ENCODE measurements around the gene PPP4R4. TPM values are rescaled to one million over a fixed set of nuclear protein-coding genes. Genes with fewer than 3 reads are reported as not detected.

The PPP4R4 gene
- total RNA-seq, 1 experiment from 2014 or later: 3.9 TPM

DNA sequence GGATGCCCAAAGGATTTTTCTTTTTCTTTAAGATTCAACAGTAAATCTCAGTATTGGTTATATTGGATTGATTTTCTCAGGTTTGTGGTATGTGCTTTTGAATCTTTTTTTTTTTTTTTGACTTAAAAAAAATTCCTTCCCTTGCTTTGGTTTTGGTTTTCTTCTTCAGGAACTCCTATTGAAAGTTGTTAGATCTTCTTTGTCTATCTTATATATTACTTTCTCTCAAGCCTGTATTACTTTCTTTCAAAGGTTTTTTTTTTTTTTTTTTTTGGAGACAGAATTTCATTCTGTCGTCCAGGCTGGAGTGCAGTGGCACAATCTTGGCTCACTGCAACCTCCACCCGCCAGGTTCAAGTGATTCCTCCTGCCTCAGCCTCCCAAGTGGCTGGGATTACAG, 21.9 kb downstream of the PPP4R4 start:
- no peaks in the 10 kb centered on the region for H3K27me3 ChIP-seq (ENCODE audit: insufficient read depth, low read length)
- no peak overlapping the region for H2AFZ ChIP-seq (ENCODE audit: low read length)
- no peak overlapping the region for H3K9ac ChIP-seq (ENCODE audit: extremely low read depth, insufficient read length, low read length)
- no peak overlapping the region for H2AK5ac ChIP-seq (ENCODE audit: insufficient read length, low read length)
- no peak overlapping the region for H3K4ac ChIP-seq (ENCODE audit: low read depth, low read length)
- no peaks in the 10 kb centered on the region for H3K79me1 ChIP-seq (ENCODE audit: insufficient read depth, low read depth, low read length, poor library complexity, severe bottlenecking)
- H4K5ac ChIP-seq (ENCODE audit: insufficient read length, low read depth, low read length): no peak overlapping the region
- H3K27me3 Mint-ChIP-seq (ENCODE audit: low read depth): no peaks in the 10 kb centered on the region; the same call in 1 of the 2 replicates
- peaks cover 31 to 34% of the 10 kb centered on the region in 2 experiments for H3K9me3 Mint-ChIP-seq
- no peak overlapping the region for H3K27ac ChIP-seq (ENCODE audit: insufficient read length, low read depth, low read length)
- no peak overlapping the region for H2BK15ac ChIP-seq (ENCODE audit: low read depth, low read length)
- H3K27ac Mint-ChIP-seq: no peak overlapping the region
- H3K4me1 Mint-ChIP-seq: peaks cover 25 to 27% of the 10 kb centered on the region in 2 experiments
- DNase-seq: no peak
- no peak overlapping the region for H2BK120ac ChIP-seq (ENCODE audit: low read depth, low read length, poor library complexity, severe bottlenecking)
- H3K23me2 ChIP-seq (ENCODE audit: insufficient read length, low read depth, low read length, poor library complexity, severe bottlenecking): no peaks in the 10 kb centered on the region
- no peak overlapping the region for H3T11ph ChIP-seq (ENCODE audit: low read length)
- no peak overlapping the region for H3K23ac ChIP-seq (ENCODE audit: insufficient read length, low read depth, low read length)
- no peak overlapping the region for H4K91ac ChIP-seq (ENCODE audit: insufficient read length, low read depth, low read length)
- H3K4me3 Mint-ChIP-seq: no peak overlapping the region
- H4K8ac ChIP-seq (replicated peaks; ENCODE audit: insufficient read length, low read depth, low read length): no peak overlapping the region
- H2BK20ac ChIP-seq (ENCODE audit: low read depth, low read length, poor library complexity, severe bottlenecking): no peak overlapping the region
- no peak overlapping the region for H2BK5ac ChIP-seq (ENCODE audit: insufficient read length, low read length)
- no peak overlapping the region for H2BK12ac ChIP-seq (ENCODE audit: insufficient read length, low read depth, low read length)
- H3K18ac ChIP-seq (ENCODE audit: insufficient read length, low read depth, low read length): no peak overlapping the region
- H3K56ac ChIP-seq (ENCODE audit: insufficient read length, low read depth, low read length): no peak overlapping the region
- H4K20me1 ChIP-seq (ENCODE audit: control insufficient read depth, insufficient read depth, insufficient read length): no peaks in the 10 kb centered on the region
- H3K79me2 ChIP-seq (ENCODE audit: insufficient read depth, low read length): no peaks in the 10 kb centered on the region
- TF ChIP-seq, protein P1, sequence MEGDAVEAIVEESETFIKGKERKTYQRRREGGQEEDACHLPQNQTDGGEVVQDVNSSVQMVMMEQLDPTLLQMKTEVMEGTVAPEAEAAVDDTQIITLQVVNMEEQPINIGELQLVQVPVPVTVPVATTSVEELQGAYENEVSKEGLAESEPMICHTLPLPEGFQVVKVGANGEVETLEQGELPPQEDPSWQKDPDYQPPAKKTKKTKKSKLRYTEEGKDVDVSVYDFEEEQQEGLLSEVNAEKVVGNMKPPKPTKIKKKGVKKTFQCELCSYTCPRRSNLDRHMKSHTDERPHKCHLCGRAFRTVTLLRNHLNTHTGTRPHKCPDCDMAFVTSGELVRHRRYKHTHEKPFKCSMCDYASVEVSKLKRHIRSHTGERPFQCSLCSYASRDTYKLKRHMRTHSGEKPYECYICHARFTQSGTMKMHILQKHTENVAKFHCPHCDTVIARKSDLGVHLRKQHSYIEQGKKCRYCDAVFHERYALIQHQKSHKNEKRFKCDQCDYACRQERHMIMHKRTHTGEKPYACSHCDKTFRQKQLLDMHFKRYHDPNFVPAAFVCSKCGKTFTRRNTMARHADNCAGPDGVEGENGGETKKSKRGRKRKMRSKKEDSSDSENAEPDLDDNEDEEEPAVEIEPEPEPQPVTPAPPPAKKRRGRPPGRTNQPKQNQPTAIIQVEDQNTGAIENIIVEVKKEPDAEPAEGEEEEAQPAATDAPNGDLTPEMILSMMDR (conservative IDR thresholded peaks at IDR 0.05): no peak
- 0 out of 2 replicates have a peak, but pooled peaks cover 3% of the 10 kb centered on the region for H3K4me1 ChIP-seq (ENCODE audit: insufficient read depth, low read length)
- no peak overlapping the region for H3K14ac ChIP-seq (ENCODE audit: insufficient read depth, low read length)
- H3K4me2 ChIP-seq (ENCODE audit: insufficient read depth, insufficient read length, low read length): no peak overlapping the region
- peaks cover 13 to 44% (median 33%) of the 10 kb centered on the region in 3 experiments for H3K36me3 Mint-ChIP-seq (ENCODE audit: insufficient read depth in 1 of 3, low read depth in 3 of 3)
- WGBS (ENCODE audit: extremely low coverage, insufficient read length, low lambda C conversion rate): no CpG with 5 or more reads among the region's 2 CpGs
- H3K9me3 ChIP-seq (ENCODE audit: control insufficient read depth, low read depth, low read length): no peaks in the 10 kb centered on the region
